G401 (cell line): ENCODE results near the gene CTNNBL1. TPM values are rescaled to one million over a fixed set of nuclear protein-coding genes. Genes with fewer than 3 reads are reported as not detected.
"Not testable (repeated sequence)": the region's sequence is repeated elsewhere in the genome, so short reads cannot be mapped to it uniquely, and the experiment has no call there.

Experiments
- DNase-seq: peaks from one replicate; pipeline ENCODE4 v3.0.0-alpha.2; 2015; ENCODE audit warnings: low spot score
- in situ Hi-C: cut with HindIII; loops from 2 replicates; pipeline ENCODE4 v1.10.0; 2016; ENCODE audit warnings: low sequenced_read_pairs, mixed read lengths
- total RNA-seq: library from RNA; depleted of rRNA; stranded (reverse); fragments of >200 nt; shearing (Covaris generic); gene quantifications from 2 replicates; pipeline ENCODE4 v1.2.3, GENCODE V29; 2014

The CTNNBL1 gene
- total RNA-seq, 1 experiment from 2014 or later: 119 TPM

DNA sequence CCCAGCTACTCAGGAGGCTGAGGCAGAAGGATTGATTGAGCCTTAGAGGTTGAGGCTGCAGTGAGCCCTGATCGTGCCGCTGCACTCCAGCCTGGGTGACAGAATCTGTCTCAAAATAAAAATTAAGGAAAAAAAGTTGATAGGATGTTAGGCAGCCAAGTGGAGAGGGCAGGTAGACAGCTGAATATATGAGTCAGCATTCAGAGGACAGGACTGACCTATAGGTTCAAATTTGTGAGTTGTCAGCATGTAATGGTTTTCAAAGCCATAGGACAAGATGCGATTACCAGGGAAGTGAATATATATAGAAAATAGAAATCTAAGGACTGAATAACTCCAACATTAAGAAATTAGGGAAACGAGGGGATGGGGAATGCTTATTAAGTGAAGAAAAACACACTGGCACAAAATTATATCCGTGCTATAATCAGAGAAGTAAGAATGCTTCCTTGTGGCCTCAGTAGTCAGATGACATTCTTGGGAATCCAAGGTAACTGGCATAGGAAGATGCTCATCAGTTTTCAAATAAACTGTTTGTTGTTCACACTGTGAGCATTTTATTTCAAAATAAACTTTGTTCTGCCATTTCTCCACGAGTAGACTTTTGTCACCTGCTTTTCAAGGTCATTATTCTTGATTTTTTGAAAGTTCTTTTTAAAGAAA, 145.1 kb downstream of the CTNNBL1 start:
- in situ Hi-C loops: no loop called here
- DNase-seq: no peak

DNA sequence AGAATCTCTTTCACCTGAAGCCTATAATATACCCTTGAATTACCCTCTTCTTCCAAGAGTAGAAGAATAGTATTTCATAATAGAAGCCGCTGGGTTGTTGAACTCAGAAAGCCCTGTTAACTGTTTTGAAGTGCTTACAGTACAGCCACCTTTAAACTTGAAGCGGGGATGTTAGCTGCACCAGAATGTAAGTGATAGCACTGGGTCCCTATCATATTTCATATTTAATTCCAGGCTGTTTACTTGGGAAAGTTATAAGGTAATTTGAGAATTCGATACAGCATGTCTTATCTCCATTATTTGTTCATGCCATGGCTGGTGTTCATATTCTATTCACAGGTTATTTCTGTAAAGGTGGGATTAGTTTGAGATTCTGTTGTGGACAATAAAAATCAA, 145.6 kb downstream of the CTNNBL1 start:
- in situ Hi-C loops: no loop called here
- no peak for DNase-seq

DNA sequence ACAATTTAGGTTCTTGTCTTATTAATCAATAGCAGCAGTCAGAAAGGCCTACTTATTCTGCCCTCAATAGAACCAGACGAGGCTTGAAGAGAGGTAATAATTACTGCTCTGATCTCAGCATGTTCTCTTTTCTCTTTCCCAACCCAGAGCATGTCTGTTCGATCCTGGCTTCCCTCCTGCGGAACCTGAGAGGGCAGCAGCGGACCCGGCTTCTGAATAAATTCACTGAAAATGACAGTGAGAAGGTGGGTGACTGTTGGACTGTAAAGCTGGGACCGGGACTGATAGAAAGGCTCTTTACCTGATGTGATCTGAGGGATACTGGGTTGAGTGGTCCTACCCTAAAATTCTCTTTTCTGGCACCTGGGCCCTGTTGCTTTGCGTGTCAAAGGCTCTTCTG, 146.1 kb downstream of the CTNNBL1 start:
- in situ Hi-C loops: no loop called here
- no peak for DNase-seq

DNA sequence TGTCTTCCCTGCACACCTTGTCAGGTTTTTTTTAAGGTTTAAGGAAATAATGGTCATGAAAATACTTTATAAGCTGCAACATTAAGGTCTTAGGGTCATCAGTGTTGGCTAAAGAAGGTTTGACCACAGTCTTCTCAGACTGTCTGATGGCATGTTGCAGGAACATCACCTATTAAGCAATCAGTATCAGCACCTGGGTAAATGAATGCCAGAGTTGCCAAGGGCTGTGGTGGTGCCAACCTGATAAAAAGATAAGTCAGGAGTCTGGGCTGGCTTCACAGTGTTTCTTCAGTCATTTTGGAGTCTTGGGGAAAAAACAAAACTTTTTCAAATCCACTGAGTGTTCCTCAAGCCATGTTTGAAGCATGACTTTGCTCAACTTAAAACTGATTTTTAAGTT, 147.6 kb downstream of the CTNNBL1 start:
- in situ Hi-C loops: no loop called here
- DNase-seq: no peak

DNA sequence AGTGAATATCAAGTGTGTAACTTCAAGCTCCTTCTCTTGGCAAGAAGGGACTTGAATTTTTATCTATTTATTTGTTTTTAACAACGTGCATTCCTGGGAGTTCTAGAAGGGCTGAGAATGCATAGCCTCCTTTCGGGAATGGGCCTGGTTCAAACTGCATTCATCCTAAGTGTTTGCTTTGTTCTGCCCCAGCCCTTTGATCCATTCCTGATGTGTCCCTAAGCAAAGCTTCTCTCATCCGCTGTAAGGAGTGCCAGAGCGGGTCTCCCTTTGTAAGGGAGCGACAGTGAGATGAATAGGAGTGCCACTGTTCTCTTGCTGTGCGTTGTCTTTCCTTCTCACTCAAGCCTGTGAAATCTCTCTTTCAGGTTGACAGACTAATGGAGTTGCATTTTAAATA, 148.1 kb downstream of the CTNNBL1 start:
- in situ Hi-C loops: no loop called here
- DNase-seq: no peak

DNA sequence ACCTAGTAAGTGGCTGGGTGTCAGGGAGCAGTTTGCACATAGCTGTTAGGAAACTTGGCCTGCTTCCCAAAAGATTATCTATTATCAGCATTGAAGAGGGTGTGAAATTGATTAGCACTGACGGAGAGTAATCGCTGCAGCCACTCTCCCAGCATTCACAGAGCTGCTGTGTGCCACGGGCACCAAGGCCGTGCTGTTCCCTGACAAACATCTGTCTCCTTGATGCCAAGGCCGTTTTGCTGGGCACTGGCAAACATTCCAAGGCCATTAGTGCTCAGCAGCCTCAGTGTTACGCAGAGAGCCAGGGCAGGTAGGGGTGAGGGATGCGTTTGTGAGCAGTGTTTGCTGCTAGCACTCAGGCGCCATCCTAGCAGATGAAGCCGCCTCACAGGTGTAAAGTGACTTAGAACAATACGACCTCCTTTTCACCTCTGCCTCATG, 151.4 kb downstream of the CTNNBL1 start:
- in situ Hi-C loops: no loop called here

DNA sequence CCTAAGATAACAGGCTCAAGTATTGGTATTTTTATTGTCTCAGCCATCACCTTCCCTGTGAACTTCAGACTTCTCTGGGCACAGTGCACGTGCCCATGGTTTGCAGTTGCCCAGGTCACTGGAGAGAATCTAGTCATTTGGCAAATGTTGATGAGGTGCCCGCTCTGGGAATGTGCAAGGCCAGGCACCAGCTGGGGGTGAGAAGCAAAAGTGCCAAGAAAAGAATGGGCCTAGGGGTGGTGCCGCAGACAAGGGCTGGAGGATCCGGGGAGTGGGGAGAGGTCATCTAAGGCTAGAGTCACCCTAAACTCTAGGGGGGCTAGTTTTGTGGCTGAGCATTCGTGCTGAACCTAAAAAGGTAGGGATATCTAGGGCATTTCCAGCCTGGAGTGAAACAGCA, 152.0 kb downstream of the CTNNBL1 start:
- no peak for DNase-seq
- in situ Hi-C loops: no loop called here

More for the DNA sequence above, 151.4 kb downstream of the CTNNBL1 start:
- no peak for DNase-seq

DNA sequence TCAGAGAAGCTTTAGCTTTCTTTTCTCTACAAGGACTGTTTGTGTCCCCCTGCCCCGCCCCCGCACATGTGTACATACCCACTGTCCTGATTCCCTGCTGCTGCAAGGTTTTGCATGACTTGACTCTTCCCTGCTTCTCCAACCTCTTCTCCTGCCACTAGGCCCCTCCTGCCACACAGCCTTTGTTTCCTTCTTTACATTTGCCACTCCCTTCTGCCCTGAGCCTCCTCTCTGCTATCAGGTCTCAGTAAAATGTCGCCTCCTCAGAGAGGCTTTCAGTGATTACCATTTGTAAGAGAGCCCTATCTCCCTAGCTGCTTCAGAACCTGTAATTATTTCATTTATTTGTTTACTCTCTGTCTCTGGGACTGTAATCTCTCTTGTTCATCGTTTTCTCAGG, 152.7 kb downstream of the CTNNBL1 start:
- no peak for DNase-seq
- in situ Hi-C loops: no loop called here

DNA sequence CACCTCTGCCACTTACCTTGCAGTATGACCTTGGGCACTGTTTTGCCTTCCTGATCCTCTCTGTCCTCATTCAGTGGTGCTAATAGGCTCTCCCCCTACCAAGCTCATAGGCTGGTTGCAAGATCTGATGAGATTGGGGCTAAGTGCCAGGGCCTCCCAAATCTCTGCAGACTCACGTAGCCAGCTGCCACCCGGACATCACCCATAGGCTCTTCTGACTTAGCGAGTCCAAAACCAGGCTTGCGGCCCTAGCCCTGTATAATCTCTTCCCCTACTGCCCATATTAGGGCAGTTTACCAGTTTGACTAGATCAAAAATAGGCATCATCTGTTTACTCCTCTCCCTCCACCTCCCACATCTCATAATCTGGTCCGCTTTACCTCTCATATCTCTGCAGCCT, 154.9 kb downstream of the CTNNBL1 start:
- in situ Hi-C loops: no loop called here
- DNase-seq: no peak

DNA sequence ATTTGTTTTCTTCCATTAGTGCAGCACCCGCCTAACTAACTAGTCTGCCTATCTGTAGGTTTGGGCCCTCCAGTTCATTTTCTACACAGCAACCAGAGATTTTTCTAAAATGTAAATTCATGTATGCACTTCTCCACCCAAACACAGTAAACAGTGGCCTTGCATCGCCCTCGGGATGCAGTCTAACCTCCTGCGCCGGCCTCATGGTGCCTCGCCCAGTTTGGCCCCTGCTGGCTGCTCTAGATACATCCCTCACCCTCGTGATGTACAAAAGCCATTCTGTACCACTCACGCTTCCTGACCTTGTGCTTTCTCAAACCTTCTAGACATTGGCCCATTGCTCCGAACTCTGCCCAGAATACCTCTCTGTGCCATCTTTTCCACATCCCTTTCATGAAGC, 155.3 kb downstream of the CTNNBL1 start:
- in situ Hi-C loops: no loop called here
- DNase-seq: no peak

DNA sequence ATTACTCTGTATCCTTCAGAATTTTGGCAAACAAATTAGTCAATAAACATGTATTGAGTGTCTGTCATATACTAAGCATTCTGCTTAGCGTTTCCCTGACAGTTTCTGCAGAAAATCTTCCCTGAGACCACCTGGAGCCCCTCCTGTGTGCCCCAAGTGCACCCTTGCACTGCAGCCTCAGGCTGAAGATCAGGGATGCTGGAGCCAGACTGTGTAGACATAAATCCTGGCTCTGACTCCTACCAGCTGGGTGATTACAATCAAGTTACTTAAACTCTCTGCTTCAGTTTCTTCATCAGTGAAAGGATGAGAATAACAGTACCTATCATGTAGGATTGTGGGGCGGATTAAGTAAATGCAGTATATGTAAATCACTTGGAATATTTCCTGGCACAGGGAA, 155.7 kb downstream of the CTNNBL1 start:
- no peak for DNase-seq
- in situ Hi-C loops: no loop called here

DNA sequence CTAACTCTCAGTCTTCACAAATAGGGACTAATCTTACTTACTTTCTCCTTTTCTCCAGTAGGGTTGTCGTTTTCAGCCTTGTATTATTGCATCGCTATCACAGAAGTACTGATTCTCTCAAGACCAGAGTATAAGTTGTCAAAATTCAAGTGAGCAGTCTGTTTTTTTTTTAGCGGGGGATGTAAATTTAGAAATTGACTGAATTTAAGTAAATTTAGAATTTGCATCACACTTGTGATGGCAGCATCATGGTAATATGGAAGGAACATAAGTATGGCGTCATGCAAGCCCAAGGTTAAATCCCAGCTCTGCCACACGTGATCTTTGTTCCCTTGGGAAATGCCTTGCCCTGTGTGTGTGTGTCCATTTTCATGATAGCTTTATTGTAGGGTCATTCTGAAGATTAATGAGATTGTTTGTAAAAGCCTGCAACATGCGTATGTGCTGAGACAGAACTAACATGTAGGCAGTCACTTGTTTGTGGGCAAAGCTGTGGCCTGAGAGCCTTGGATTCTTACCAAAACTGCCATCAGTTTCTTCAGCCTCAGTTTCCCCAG, 156.3 kb downstream of the CTNNBL1 start:
- DNase-seq: no peak

DNA sequence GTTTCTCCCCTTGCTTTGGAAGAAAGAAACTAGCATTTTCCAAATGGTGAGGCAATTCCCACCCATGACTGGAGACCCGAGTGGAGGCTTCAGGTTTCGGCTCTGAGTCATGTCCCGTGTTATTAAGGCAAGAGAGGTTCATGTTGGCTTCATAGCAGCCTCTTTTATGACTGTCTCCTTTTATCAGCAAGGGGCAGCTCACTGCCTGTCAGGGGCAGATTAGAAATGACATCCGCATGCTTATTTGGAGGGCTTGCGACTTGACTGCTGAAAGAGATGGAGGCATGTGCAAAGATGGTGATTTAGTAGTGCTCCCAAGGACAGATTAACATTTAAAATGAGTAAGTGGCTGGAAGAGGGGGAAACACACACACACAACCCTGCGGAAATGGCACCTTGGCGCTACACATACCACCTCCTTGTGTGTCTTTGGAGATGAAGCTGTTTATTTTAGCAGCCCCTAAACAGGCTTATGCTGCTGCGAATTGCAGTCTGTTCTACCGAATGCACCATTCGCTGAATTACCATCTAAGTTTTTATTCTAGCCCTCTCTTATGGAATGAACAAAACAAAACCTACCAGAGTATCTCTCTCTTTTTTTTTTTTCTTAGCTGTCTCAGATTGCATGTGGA, 157.0 kb downstream of the CTNNBL1 start:
- no peak for DNase-seq
- in situ Hi-C loops: no loop called here

More for the DNA sequence above, 156.3 kb downstream of the CTNNBL1 start:
- in situ Hi-C loops: no loop called here

DNA sequence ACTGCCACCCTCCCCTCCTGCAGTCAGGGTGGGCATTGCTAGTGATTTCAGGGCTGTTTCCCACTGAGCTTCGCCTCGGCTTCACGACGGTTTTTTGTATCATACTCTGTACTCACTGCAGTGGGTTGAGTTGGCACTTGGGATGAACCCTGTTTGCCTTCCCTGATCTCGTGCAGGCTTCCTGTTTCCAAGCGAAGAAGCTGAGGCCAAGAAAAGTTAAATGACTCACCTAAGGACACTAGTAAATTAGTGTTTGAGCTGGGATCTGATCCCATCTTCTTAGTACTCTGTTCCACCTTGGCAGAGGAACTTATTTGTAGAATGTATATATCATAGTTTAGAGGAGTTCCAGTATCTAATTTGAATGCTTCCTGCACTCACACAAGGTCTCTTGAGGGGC, 158.8 kb downstream of the CTNNBL1 start:
- in situ Hi-C loops: no loop called here

DNA sequence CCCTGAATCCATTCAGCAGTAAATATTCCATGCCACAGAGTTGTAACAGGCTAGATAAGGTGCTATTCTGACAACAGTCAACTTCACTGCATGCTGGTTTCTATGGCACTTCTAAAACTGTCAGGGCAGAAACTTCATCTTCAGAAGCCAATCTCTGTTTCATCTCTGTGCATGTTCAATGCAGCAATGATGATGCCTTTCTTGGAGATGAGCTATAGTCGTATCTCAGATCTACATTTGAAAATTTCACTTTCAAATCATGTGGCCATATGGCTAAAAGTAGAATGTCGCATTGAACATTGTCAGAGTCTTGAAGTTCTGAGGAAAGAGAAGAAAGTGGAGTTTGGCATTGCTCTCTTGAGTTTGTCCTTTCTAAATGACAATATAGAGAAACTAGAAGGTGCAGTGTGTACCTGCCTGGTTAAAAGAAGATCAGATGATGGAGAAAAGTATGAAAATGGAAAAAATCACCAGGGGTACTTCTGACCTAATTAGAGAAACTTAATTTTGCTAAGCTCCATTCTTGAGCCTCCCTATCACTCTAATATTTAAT, 160.1 kb downstream of the CTNNBL1 start:
- in situ Hi-C loops: no loop called here
- DNase-seq: no peak

More for the DNA sequence above, 158.8 kb downstream of the CTNNBL1 start:
- no peak for DNase-seq

DNA sequence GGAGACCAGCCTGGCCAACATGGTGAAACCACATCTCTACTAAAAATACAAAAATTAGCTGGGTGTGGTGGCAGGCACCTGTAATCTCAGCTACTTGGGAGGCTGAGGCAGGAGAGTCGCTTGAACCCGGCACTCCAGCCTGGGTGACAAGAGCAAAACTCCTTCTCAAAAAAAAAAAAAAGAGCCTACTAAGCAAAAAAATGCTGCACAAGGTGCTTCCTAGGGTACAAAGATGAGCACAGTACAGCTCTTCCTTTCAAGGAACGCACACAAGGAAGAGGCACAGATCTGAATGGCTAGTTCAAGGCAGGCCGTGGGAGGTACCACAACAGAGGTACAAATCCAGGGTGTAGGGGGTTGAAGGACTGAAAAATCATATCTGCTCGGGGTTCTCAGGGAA, 162.2 kb downstream of the CTNNBL1 start:
- in situ Hi-C loops, DNase-seq: not testable (repeated sequence)

DNA sequence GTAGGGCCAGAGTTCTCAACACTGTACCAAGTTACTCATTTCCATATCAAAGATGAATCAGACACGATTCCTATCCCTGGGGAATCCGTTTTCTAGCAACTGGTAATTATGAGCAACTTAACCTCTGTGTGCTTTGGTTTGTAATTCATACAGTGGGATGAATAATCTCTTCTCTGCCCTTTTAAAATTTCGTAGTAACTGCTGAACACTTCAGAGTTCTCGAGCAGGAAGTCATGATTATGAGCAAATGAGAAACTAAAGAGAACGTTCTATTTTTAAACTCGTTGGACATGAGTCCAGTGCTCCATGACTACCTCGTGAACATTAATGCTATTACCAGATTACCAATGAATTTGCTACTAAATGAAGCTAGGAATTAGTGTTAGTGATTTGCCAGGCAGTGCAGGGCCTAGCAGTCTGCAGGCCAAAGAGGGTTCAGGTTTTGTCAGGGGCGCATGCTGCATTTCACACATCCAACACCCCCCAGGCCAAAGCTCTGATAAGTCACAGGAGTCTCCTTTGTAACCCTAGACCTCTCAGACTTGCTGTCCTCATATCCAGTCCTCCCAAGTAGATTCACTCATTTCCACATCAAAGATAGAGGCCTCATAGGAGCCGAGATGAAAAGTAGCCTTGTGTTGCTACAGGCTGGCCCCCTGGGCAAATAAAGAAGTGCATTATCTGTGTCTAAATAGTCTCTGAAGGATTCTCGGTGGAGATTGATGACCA, 163.3 kb downstream of the CTNNBL1 start:
- DNase-seq: no peak
- in situ Hi-C loops: no loop called here

DNA sequence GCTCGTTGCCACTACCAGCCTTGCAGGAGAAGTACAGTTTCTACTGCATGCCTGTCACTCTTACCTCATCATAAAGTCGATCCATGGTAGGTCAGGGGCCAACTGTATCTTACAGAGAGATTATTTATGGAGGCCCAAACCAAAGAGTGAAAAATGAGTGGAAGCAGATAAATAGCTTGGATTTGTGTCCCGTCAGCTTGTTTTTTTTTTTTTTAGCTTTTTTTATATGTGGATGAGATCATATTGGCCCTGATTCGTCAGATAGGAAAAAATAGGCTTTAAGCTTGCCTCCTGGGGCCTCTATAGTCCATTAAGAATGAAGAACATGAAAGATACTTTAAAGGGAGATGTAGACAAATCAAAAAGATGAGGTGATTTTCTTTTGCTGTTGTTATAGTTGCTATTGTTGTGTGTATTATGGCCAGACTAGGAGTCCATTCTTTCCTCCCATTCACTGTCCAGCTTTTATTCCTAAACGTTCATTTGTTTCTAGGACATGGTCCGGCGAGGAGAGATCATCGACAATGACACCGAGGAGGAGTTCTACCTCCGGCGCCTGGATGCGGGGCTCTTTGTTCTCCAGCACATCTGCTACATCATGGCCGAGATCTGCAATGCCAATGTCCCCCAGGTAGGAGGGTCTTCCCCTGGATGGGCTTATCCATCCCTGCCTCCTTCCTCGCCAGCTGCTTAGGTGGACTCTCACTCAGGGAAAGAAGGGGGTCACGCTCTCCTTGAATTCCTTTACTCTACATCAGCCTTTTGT, 165.8 kb downstream of the CTNNBL1 start:
- in situ Hi-C loops: no loop called here
- DNase-seq: no peak

DNA sequence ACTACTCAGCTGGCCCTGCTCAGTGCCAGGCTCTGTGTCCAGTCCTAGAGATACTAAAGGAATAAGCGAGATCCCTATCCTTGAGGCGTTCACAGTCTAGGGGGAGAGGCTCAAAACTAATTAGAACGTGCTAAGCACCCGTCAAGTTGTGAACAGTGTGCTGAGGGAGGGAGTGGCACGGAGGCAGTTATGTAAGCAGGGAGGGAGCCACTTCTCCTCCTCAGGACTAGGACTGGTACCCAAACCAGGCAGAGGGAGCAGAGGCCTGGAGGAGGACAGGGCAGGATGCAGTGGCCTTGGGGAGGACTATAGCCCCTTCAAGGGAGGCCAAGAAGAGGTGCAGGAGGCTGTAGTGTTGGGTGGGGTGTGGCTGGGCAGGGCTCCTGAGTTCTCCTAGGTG, 169.5 kb downstream of the CTNNBL1 start:
- no peak for DNase-seq
- in situ Hi-C loops: no loop called here
